Testis (tissue), 3 donors: ENCODE data around the gene NCOR1. TPM values are rescaled to one million over a fixed set of nuclear protein-coding genes. Genes with fewer than 3 reads are reported as not detected.
"Not testable (repeated sequence)": the region's sequence is repeated elsewhere in the genome, so short reads cannot be mapped to it uniquely, and the experiment has no call there.

Experiments used
- DNase-seq: peaks from one replicate; pipeline ENCODE4 v3.0.0-alpha.2; 2019
- H3K27ac ChIP-seq, 2 donors: fragments of 200-600 bp; sonication (generic); one replicate each; pipeline ENCODE4 v1.5.1; 2019
- H3K27me3 ChIP-seq: fragments of 200-600 bp; sonication (generic); one replicate; pipeline ENCODE4 v1.5.1; 2019
- H3K36me3 ChIP-seq: fragments of 200-600 bp; sonication (generic); one replicate; pipeline ENCODE4 v1.5.1; 2017; ENCODE audit warnings: low read depth; ENCODE audit errors: missing control alignments
- H3K4me1 ChIP-seq: fragments of 200-600 bp; sonication (generic); one replicate; pipeline ENCODE4 v1.5.1; 2019
- H3K4me3 ChIP-seq, 2 donors: fragments of 200-600 bp; sonication (generic); one replicate each; pipeline ENCODE4 v1.5.1; 2017 to 2019
- H3K9me3 ChIP-seq: fragments of 200-600 bp; sonication (generic); one replicate; pipeline ENCODE4 v1.5.1; 2017
- CTCF ChIP-seq, 3 experiments: fragments of 450-650 bp in 2 of 3; fragments of 200-600 bp in 1 of 3; sonication (generic) in 1 of 3; IDR thresholded peaks; one replicate each; pipeline ENCODE4 v1.5.1; 2016 to 2019; ENCODE audit warnings: antibody characterized with exemption in 3 of 3, mild to moderate bottlenecking in 2 of 3, moderate library complexity in 1 of 3
- POLR2A ChIP-seq: fragments of 450-650 bp; IDR thresholded peaks from one replicate; pipeline ENCODE4 v1.6.1; 2017; ENCODE audit warnings: antibody characterized with exemption, mild to moderate bottlenecking, moderate library complexity
- WGBS, 2 donors: methylation state at CpG; one replicate each; pipeline ENCODE4 v1.1.5; 2018; 5-methylcytosine and 5-hydroxymethylcytosine counted together
- intact Hi-C: fragments of 100-400 bp; cut with DNase I; formaldehyde crosslinking; loops from one replicate; pipeline ENCODE4 v1.15.1; 2023; ENCODE audit warnings: low total_unique reads
- polyA plus RNA-seq: library from polyadenylated mRNA; stranded (reverse); fragments of 350-450 nt; fragmentation: Illumina TruSeq; extraction: RNeasy Lipid Tissue Mini Kit (QIAGEN cat#74804); gene quantifications from one replicate; pipeline ENCODE4 v1.2.3, GENCODE V29; 2014; ENCODE audit warnings: low read depth, low replicate concordance; ENCODE audit not compliant: insufficient read depth
- total RNA-seq, 2 donors: library from RNA; depleted of rRNA; stranded (reverse); fragments of >200 nt; gene quantifications; one replicate each; pipeline ENCODE4 v1.2.3, GENCODE V29; 2016

NCOR1 gene
- total and polyA plus RNA-seq, 3 donors from 2014 or later: 88.6 to 281 (median 270) TPM

GRCh38 chr17:16239931-16240330 is 24.6 kb upstream of the NCOR1 start:
- WGBS, 2 donors: 91 to 93% methylated on average over 3 of the region's 3 CpGs
- TF ChIP-seq CTCF (IDR thresholded peaks at IDR 0.05): no peak
- no peak for TF ChIP-seq POLR2A

GRCh38 chr17:16232391-16232790 is 17.1 kb upstream of the NCOR1 start:
- Histone ChIP-seq H3K27me3 (no peaks in the 10 kb centered on the region), H3K4me3 (no peak overlapping the region), H3K9me3 (no peaks in the 10 kb centered on the region), H3K4me1 (no peaks in the 10 kb centered on the region), H3K36me3 (no peaks in the 10 kb centered on the region), H3K27ac (no peak overlapping the region)
- TF ChIP-seq POLR2A (no peak), CTCF (IDR thresholded peaks at IDR 0.05) (no peak)
- no peak for DNase-seq
- intact Hi-C loops: no loop called here
- WGBS, 2 donors: 89% methylated on average over 1 of the region's 1 CpG

More at GRCh38 chr17:16239931-16240330, 24.6 kb upstream of the NCOR1 start:
- no peaks in the 10 kb centered on the region for H3K4me1 ChIP-seq
- intact Hi-C loops: no loop called here
- H3K27me3 ChIP-seq: no peaks in the 10 kb centered on the region
- H3K9me3 ChIP-seq: no peaks in the 10 kb centered on the region
- DNase-seq: no peak
- H3K27ac ChIP-seq: no peak overlapping the region
- no peaks in the 10 kb centered on the region for H3K36me3 ChIP-seq
- no peak overlapping the region for H3K4me3 ChIP-seq

- H3K27me3 ChIP-seq, H3K4me3 ChIP-seq, intact Hi-C loops, DNase-seq, H3K9me3 ChIP-seq, H3K36me3 ChIP-seq, H3K27ac ChIP-seq, H3K4me1 ChIP-seq: not testable (repeated sequence)
- WGBS, 2 donors: 88 to 89% methylated on average over 8 of the region's 8 CpGs
These were observed 14.7 kb upstream of the NCOR1 start for GRCh38 chr17:16229912-16230561.

GRCh38 chr17:16222406-16222805 is 7.1 kb upstream of the NCOR1 start:
- WGBS, 2 donors: 86 to 91% methylated on average over 3 of the region's 3 CpGs
- intact Hi-C loops: no loop called here

GRCh38 chr17:16217002-16217635 is 1.8 kb upstream of the NCOR1 start, which contains the start of gene PIGL:
Gene PIGL, plus strand, starts transcription at chr17:16217210. Its CDS starts 17 bp downstream, at chr17:16217227.
- 0 to 1% methylated on average over 19 to 29 of the region's 29 CpGs for WGBS, 2 donors
- peak; percentile 92 for DNase-seq
- intact Hi-C loops: no loop called here
- peaks cover 15% of the 10 kb centered on the region for H3K4me1 ChIP-seq
- no peaks in the 10 kb centered on the region for H3K36me3 ChIP-seq
- no peaks in the 10 kb centered on the region for H3K9me3 ChIP-seq
- no peaks in the 10 kb centered on the region for H3K27me3 ChIP-seq
- H3K27ac ChIP-seq: peak within 1 kb of the TSS; percentile 95 to 98
- TF ChIP-seq POLR2A (no peak), CTCF (IDR thresholded peaks at IDR 0.05) (peak in 1 of 3 experiments; percentile 11)
- H3K4me3 ChIP-seq: peak within 1 kb of the TSS; percentile 96 to 99

More at GRCh38 chr17:16222406-16222805, 7.1 kb upstream of the NCOR1 start:
- Histone ChIP-seq H3K4me1 (peaks cover 5% of the 10 kb centered on the region), H3K27me3 (no peaks in the 10 kb centered on the region), H3K27ac (no peak overlapping the region), H3K36me3 (no peaks in the 10 kb centered on the region), H3K4me3 (no peak overlapping the region), H3K9me3 (no peaks in the 10 kb centered on the region)
- no peak for TF ChIP-seq POLR2A
- TF ChIP-seq CTCF (IDR thresholded peaks at IDR 0.05): no peak
- DNase-seq: no peak

- H3K27me3 ChIP-seq, H3K36me3 ChIP-seq, H3K9me3 ChIP-seq, DNase-seq, intact Hi-C loops: not testable (repeated sequence)
- Histone ChIP-seq H3K27ac (peak overlapping the region; percentile 95 to 98), H3K4me3 (peak overlapping the region; percentile 96 to 99), H3K4me1 (peaks cover 15% of the 10 kb centered on the region)
- 58 to 68% methylated on average over 38 of the region's 38 CpGs for WGBS, 2 donors
These were observed 1.1 kb upstream of the NCOR1 start for GRCh38 chr17:16216341-16217001.
